Small intestine (tissue), 7 donors: ENCODE measurements around the gene AOPEP. TPM values are rescaled to one million over a fixed set of nuclear protein-coding genes. Genes with fewer than 3 reads are reported as not detected.
"Not testable (repeated sequence)": the region's sequence is repeated elsewhere in the genome, so short reads cannot be mapped to it uniquely, and the experiment has no call there.

Experiments
- DNase-seq, 2 donors: peaks; one replicate each; pipeline versions ENCODE4 v3.0.0 to v3.0.0-alpha.2; 2013
- FAIRE-seq: peaks from 2 replicates; lab custom pipeline; 2012; peaks lifted over from hg19 to GRCh38; lab: Jason Lieb, UNC
- H3K27ac ChIP-seq, 3 donors: one replicate each; pipeline ENCODE4 v1.5.1; 2013; ENCODE audit warnings: low read length in 2 of 3, mild to moderate bottlenecking in 2 of 3, control low read depth in 1 of 3, inconsistent platforms in 1 of 3, low read depth in 1 of 3, moderate library complexity in 1 of 3
- H3K27me3 ChIP-seq, 3 donors: one replicate each; pipeline ENCODE4 v1.6.1; 2013; ENCODE audit warnings: low read length in 3 of 3, inconsistent platforms in 1 of 3; ENCODE audit not compliant: control insufficient read depth in 3 of 3, insufficient read depth in 3 of 3
- H3K36me3 ChIP-seq, 3 donors: one replicate each; pipeline ENCODE4 v1.6.1; 2013; ENCODE audit warnings: low read length in 3 of 3, inconsistent platforms in 1 of 3, low read depth in 1 of 3, mild to moderate bottlenecking in 1 of 3, moderate library complexity in 1 of 3; ENCODE audit not compliant: control insufficient read depth in 3 of 3, insufficient read depth in 2 of 3
- H3K4me1 ChIP-seq, 3 donors: one replicate each; pipeline ENCODE4 v1.6.1; 2013; ENCODE audit warnings: low read length in 2 of 3, inconsistent platforms in 1 of 3, low read depth in 1 of 3, mild to moderate bottlenecking in 1 of 3, moderate library complexity in 1 of 3; ENCODE audit not compliant: control insufficient read depth in 3 of 3, insufficient read depth in 2 of 3
- H3K4me3 ChIP-seq, 3 donors: one replicate each; pipeline ENCODE4 v1.5.1; 2013; ENCODE audit warnings: low read length in 3 of 3, control low read depth in 1 of 3, inconsistent platforms in 1 of 3, low read depth in 1 of 3, mild to moderate bottlenecking in 1 of 3, moderate library complexity in 1 of 3
- H3K9me3 ChIP-seq, 2 donors: one replicate each; pipeline ENCODE4 v1.6.1; 2013; ENCODE audit warnings: low read depth in 1 of 2, low read length in 1 of 2; ENCODE audit not compliant: control insufficient read depth in 2 of 2, insufficient read depth in 1 of 2
- WGBS, 3 donors: extraction: QIAGEN DNeasy Blood & Tissue Kit; methylation state at CpG; one replicate each; pipeline ENCODE4 v1.1.7; 2013; 5-methylcytosine and 5-hydroxymethylcytosine counted together
- polyA plus RNA-seq, 4 donors: library from polyadenylated mRNA; stranded (reverse) in 3 of 4; unstranded in 1 of 4; fragments of 200-250 nt in 3 of 4; fragments of 120-200 nt in 1 of 4; gene quantifications; one replicate each; pipeline versions ENCODE4 v1.2.1 to v1.2.3, GENCODE V29; 2013
- donor health status: healthy with polysubstance abuse.
- donor health status: control.
- donor health status: control.
- donor health status: Bipolar disorder and iron deficiency.
- donor health status: healthy.

AOPEP gene
- polyA plus RNA-seq, 4 donors: 26.3 to 34.7 (median 28.4) TPM

DNA sequence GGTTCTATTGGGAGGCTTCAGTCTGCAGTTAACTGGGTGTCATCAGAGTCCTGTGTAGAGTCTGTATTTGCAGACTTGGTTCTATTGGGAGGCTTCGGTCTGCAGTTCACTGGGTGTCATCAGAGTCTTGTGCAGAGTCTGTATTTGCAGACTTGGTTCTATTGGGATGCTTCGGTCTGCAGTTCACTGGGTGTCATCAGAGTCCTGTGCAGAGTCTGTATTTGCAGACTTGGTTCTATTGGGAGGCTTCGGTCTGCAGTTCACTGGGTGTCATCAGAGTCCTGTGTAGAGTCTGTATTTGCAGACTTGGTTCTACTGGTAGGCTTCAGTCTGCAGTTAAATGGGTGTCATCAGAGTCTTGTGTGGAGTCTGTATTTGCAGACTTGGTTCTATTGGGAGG is 239.5 kb downstream of the AOPEP start:
- FAIRE-seq, H3K9me3 ChIP-seq, H3K4me3 ChIP-seq, H3K36me3 ChIP-seq, DNase-seq, H3K27me3 ChIP-seq, H3K27ac ChIP-seq: not testable (repeated sequence)
- H3K4me1 ChIP-seq: peaks cover 0 to 13% (median 2%) of the 10 kb centered on the region in 3 donors
- 95 to 98% (median 96%) methylated on average over 3 of the region's 3 CpGs for WGBS, 3 donors

- WGBS, 3 donors: 11 to 58% (median 33%) methylated on average over 1 of the region's 1 CpG
- peaks cover 2 to 27% (median 7%) of the 10 kb centered on the region in 3 donors for H3K4me1 ChIP-seq
- H3K27ac ChIP-seq: no peak overlapping the region
- DNase-seq: peak; percentile 67 to 74
- FAIRE-seq: no peak
- H3K36me3 ChIP-seq: peaks cover 0 to 3% (median 0%) of the 10 kb centered on the region in 3 donors
- H3K4me3 ChIP-seq: no peak overlapping the region
- no peaks in the 10 kb centered on the region for H3K9me3 ChIP-seq
- H3K27me3 ChIP-seq: no peaks in the 10 kb centered on the region
These were observed 241.0 kb downstream of the AOPEP start for GRCh38 chr9:94967482-94967881.

- Histone ChIP-seq H3K9me3 (no peaks in the 10 kb centered on the region), H3K4me1 (peaks cover 8 to 67% (median 11%) of the 10 kb centered on the region in 3 donors), H3K36me3 (no peaks in the 10 kb centered on the region), H3K4me3 (no peak overlapping the region), H3K27ac (peak overlapping the region in 1 of 3 donors; percentile 87), H3K27me3 (no peaks in the 10 kb centered on the region)
- WGBS, 3 donors: 38 to 80% (median 59%) methylated on average over 13 of the region's 13 CpGs
- DNase-seq (peak; percentile 61 to 80), FAIRE-seq (no peak)
These were observed 245.1 kb downstream of the AOPEP start for GRCh38 chr9:94971378-94972131.

DNA sequence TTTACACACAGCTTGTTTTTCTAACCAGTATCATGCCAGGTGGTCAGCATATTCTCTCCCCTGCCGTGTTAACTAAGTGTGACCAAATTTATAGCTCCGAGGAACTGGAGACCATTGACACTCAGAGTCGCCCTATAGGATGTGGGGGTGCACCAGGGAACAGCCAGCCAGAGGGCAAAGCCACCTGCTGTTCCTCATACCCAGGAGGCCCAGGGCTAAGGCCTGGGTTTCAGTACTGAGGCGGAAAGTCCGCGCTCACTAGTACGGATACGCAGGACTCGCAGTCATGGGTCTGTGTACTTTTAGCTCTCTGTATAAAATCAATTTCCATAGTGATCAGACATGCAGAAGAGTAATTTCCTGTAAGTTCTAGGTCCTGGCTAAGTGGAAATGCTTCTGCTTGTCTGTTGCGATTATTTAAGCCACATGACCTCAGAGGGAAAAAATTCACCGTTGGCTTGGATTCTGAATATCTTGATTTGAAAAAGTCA is 247.0 kb downstream of the AOPEP start:
- WGBS, 3 donors: 67 to 92% (median 84%) methylated on average over 11 of the region's 11 CpGs
- Histone ChIP-seq H3K27me3 (no peaks in the 10 kb centered on the region), H3K9me3 (no peaks in the 10 kb centered on the region), H3K4me3 (no peak overlapping the region), H3K27ac (peak overlapping the region in 2 of 3 donors; percentile 15 to 79), H3K36me3 (peaks cover 0 to 6% (median 0%) of the 10 kb centered on the region in 3 donors), H3K4me1 (peaks cover 6 to 64% (median 11%) of the 10 kb centered on the region in 3 donors)
- FAIRE-seq: no peak
- peak in 1 of 2 donors; percentile 33 for DNase-seq

GRCh38 chr9:94974154-94974879 is 247.8 kb downstream of the AOPEP start:
- no peak for FAIRE-seq
- Histone ChIP-seq H3K27me3 (no peaks in the 10 kb centered on the region), H3K27ac (peak overlapping the region in 1 of 3 donors; percentile 69), H3K9me3 (no peaks in the 10 kb centered on the region), H3K4me3 (no peak overlapping the region), H3K36me3 (peaks cover 0 to 8% (median 0%) of the 10 kb centered on the region in 3 donors), H3K4me1 (peaks cover 6 to 64% (median 11%) of the 10 kb centered on the region in 3 donors)
- no peak for DNase-seq
- WGBS, 3 donors: 82 to 92% (median 88%) methylated on average over 10 of the region's 10 CpGs

- no peak for DNase-seq
- no peak overlapping the region for H3K4me3 ChIP-seq
- no peaks in the 10 kb centered on the region for H3K27me3 ChIP-seq
- H3K9me3 ChIP-seq: no peaks in the 10 kb centered on the region
- H3K4me1 ChIP-seq: peaks cover 6 to 60% (median 11%) of the 10 kb centered on the region in 3 donors
- FAIRE-seq: no peak
- H3K36me3 ChIP-seq: peaks cover 0 to 17% (median 0%) of the 10 kb centered on the region in 3 donors
- 88 to 90% (median 88%) methylated on average over 11 of the region's 11 CpGs for WGBS, 3 donors
- H3K27ac ChIP-seq: no peak overlapping the region
These were observed 249.0 kb downstream of the AOPEP start for GRCh38 chr9:94975480-94975879.

GRCh38 chr9:94976077-94976476 is 249.6 kb downstream of the AOPEP start:
- no peaks in the 10 kb centered on the region for H3K9me3 ChIP-seq
- FAIRE-seq (no peak), DNase-seq (peak; percentile 27 to 73)
- no peak overlapping the region for H3K4me3 ChIP-seq
- H3K27me3 ChIP-seq: no peaks in the 10 kb centered on the region
- peaks cover 0 to 17% (median 0%) of the 10 kb centered on the region in 3 donors for H3K36me3 ChIP-seq
- no peak overlapping the region for H3K27ac ChIP-seq
- peaks cover 6 to 54% (median 11%) of the 10 kb centered on the region in 3 donors for H3K4me1 ChIP-seq
- WGBS, 3 donors: 34 to 55% (median 51%) methylated on average over 4 of the region's 4 CpGs

- 96 to 98% (median 97%) methylated on average over 5 of the region's 5 CpGs for WGBS, 3 donors
These were observed 250.9 kb downstream of the AOPEP start for GRCh38 chr9:94977416-94977815.

More at GRCh38 chr9:94977416-94977815, 250.9 kb downstream of the AOPEP start:
- H3K4me1 ChIP-seq: peaks cover 5 to 40% (median 6%) of the 10 kb centered on the region in 3 donors
- H3K27me3 ChIP-seq: no peaks in the 10 kb centered on the region
- no peak for FAIRE-seq
- no peak for DNase-seq
- no peak overlapping the region for H3K4me3 ChIP-seq
- no peak overlapping the region for H3K27ac ChIP-seq
- H3K36me3 ChIP-seq: peaks cover 0 to 21% (median 0%) of the 10 kb centered on the region in 3 donors
- no peaks in the 10 kb centered on the region for H3K9me3 ChIP-seq
